Epithelial cell of esophagus (primary cell): Measurements from ENCODE around the gene SLC2A2.
"Not testable (repeated sequence)": the region's sequence is repeated elsewhere in the genome, so short reads cannot be mapped to it uniquely, and the experiment has no call there.

Experiments used
- DNase-seq: peaks from one replicate; pipeline ENCODE4 v3.0.0; 2010; ENCODE audit warnings: low read depth
- H3K4me3 ChIP-seq: 2 replicates; pipeline ENCODE4 v1.5.1; 2011; ENCODE audit warnings: mild to moderate bottlenecking, low read length, control low read depth
- CTCF ChIP-seq: IDR thresholded peaks from 2 replicates; pipeline ENCODE4 v1.5.1; 2011; ENCODE audit warnings: low read depth, mild to moderate bottlenecking, low read length, control low read depth, inconsistent platforms; ENCODE audit not compliant: insufficient read depth; ENCODE audit errors: missing control alignments

SLC2A2 gene

GRCh38 chr3:170976190-170976519, 50.4 kb downstream of the SLC2A2 start:
- no peak for DNase-seq
- TF ChIP-seq CTCF = no peak
- no peak overlapping the region for H3K4me3 ChIP-seq

GRCh38 chr3:170975283-170976189, 51.0 kb downstream of the SLC2A2 start:
- no peak for TF ChIP-seq CTCF
- H3K4me3 ChIP-seq = no peak overlapping the region
- no peak for DNase-seq

GRCh38 chr3:170974872-170975271, 51.6 kb downstream of the SLC2A2 start:
- no peak overlapping the region for H3K4me3 ChIP-seq
- no peak for TF ChIP-seq CTCF
- no peak for DNase-seq

DNA sequence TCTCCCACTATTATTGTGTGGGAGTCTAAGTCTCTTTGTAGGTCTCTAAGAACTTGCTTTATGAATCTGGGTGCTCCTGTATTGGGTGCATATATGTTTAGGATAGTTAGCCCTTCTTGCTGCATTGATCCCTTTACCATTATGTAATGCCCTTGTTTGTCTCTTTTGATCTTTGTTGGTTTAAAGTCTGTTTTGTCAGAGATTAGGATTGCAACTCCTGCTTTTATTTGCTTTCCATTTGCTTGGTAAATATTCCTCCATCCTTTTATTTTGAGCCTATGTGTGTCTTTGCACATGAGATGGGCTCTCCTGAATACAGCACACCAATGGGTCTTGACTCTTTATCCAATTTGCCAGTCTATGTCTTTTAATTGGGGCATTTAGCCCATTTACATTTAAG, 53.6 kb downstream of the SLC2A2 start:
- DNase-seq, H3K4me3 ChIP-seq: not testable (repeated sequence)

GRCh38 chr3:170967126-170967525, 59.4 kb downstream of the SLC2A2 start:
- no peak for DNase-seq
- no peak for TF ChIP-seq CTCF
- no peak overlapping the region for H3K4me3 ChIP-seq

DNA sequence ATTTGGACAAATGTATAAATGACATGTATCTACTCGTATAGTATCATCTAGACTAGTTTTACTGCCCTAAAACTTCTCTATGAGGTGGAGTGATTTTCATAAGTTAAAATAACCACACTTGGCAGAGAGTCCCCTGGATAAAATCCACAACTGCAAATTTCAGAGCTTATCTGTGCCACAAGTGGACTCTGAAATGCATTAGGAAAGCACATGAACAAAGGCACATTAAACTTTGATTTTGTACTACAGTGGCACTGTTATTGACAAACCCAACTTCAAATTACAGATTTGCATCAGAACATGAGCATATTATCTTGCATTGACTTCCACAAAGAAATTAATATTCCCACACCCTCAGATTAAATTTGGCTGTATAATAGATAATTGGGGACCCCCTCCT, 60.0 kb downstream of the SLC2A2 start:
- DNase-seq = no peak
- no peak for TF ChIP-seq CTCF
- no peak overlapping the region for H3K4me3 ChIP-seq

DNA sequence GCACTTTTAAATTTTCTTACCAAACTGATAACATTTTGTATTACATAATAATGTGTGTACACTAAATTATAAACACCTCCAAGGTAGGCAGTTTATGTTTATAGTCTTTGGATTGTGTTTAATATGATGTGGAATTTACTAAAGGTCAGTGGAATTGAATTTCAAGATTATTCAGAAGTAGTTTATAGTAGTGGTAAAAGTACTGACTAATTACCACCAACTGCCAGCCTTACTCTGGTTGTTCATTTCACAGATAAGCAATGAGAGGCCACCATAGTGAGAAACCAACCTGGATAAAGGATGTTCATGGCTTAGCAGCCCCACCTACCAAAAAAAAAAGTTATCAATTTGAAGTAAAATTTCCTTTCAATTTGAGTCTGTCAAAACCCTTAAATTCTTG, 64.1 kb downstream of the SLC2A2 start:
- DNase-seq = no peak
- no peak for TF ChIP-seq CTCF
- H3K4me3 ChIP-seq = no peak overlapping the region
